K562 (cell line): ENCODE measurements around the gene TBX1. TPM values are rescaled to one million over a fixed set of nuclear protein-coding genes. Genes with fewer than 3 reads are reported as not detected.

Source experiments
- AFF4 ChIP-seq: sonication (generic); formaldehyde crosslinking; IDR thresholded peaks from 2 replicates; pipeline ENCODE4 v1.8.0; 2023; ENCODE audit warnings: mild to moderate bottlenecking, missing genetic modification reagents
- BCLAF1 ChIP-seq, 2 experiments: fragments of 450-650 bp in 1 of 2; IDR thresholded peaks; 2 replicates each; pipeline ENCODE4 v1.6.1; 2011 to 2017; ENCODE audit warnings: low read depth in 2 of 2, antibody characterized with exemption in 1 of 2, borderline replicate concordance in 1 of 2, low read length in 1 of 2, mild to moderate bottlenecking in 1 of 2, mixed read lengths in 1 of 2; ENCODE audit not compliant: control insufficient read depth in 1 of 2
- CBX5 ChIP-seq: IDR thresholded peaks from 2 replicates; pipeline ENCODE4 v1.6.1; 2014; ENCODE audit warnings: low read depth, borderline replicate concordance
- STAT5B ChIP-seq: fragments of 250-450 bp; sonication (Bioruptor Pico); IDR thresholded peaks from 2 replicates; pipeline ENCODE4 v1.8.0; 2021; ENCODE audit warnings: mild to moderate bottlenecking, inconsistent platforms
- ZNF644 ChIP-seq: fragments of 200-800 bp; sonication (Bioruptor generic); IDR thresholded peaks from 2 replicates; pipeline ENCODE4 v1.6.1; 2016; ENCODE audit warnings: low read depth, missing genetic modification characterization, missing compliant biosample characterization
- polyA plus RNA-seq, 8 experiments: library from polyadenylated mRNA; depleted of rRNA in 4 of 8; stranded (reverse) in 5 of 8; unstranded in 3 of 8; fragments of >200 nt; fragmentation: Nextera tagmentation in 2 of 8; fragmentation: Illumina TruSeq in 1 of 8; extraction: Ambion mirVana in 2 of 8; extraction: Trizol in 1 of 8; gene quantifications; 2 replicates each; pipeline versions ENCODE4 v1.2.1 to v1.2.3, GENCODE V29; 2011 to 2014; ENCODE audit warnings: inconsistent platforms in 1 of 8, missing spikeins in 1 of 8
- total RNA-seq, 7 experiments: library from RNA; depleted of rRNA in 6 of 7; stranded (reverse); fragments of >200 nt in 6 of 7; fragmentation: Illumina TruSeq in 2 of 7; extraction: Trizol in 2 of 7; gene quantifications; 2 replicates each; pipeline versions ENCODE4 v1.2.1 to v1.2.3, GENCODE V29; 2011 to 2021; ENCODE audit warnings: low replicate concordance in 1 of 7
- TF ChIP-seq, protein P1 (sequence below): sonication (generic); formaldehyde crosslinking; IDR thresholded peaks from 2 replicates; pipeline ENCODE4 v1.8.1; 2022; ENCODE audit warnings: missing genetic modification reagents

The TBX1 gene
- total and polyA plus RNA-seq, 9 of the 15 experiments (the other 6 are each of a cell fraction or from before 2014, with no cell fraction given) = 0.07 to 35.0 (median 3.9) TPM

DNA sequence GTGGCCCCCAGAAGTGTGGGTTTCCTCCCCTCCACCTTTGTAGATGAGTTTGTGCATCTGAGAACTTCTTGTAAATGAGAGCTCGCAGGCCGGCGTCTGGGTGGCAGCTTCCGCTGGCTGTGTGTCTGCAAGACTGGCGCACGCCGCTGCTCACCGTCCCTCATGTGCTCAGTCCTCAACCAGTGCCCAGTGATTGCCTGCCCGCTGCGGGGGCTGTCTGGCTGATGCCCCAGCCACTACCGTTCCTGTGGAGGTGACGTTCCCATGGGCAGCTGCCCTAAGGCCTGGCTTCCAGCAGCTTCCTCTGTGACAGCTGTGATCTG lies 8.8 kb downstream of the TBX1 start (continued):
- no peak for TF ChIP-seq STAT5B
- TF ChIP-seq BCLAF1 (IDR thresholded peaks at IDR 0.05; ENCODE audit: borderline replicate concordance in 1 of 2, control insufficient read depth in 1 of 2, low read depth in 2 of 2, low read length in 1 of 2) = no peak
- no peak for TF ChIP-seq AFF4 (CRISPR knock-in tag)
- TF ChIP-seq CBX5 = no peak
- TF ChIP-seq, protein P1, sequence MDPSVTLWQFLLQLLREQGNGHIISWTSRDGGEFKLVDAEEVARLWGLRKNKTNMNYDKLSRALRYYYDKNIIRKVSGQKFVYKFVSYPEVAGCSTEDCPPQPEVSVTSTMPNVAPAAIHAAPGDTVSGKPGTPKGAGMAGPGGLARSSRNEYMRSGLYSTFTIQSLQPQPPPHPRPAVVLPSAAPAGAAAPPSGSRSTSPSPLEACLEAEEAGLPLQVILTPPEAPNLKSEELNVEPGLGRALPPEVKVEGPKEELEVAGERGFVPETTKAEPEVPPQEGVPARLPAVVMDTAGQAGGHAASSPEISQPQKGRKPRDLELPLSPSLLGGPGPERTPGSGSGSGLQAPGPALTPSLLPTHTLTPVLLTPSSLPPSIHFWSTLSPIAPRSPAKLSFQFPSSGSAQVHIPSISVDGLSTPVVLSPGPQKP = no peak
- TF ChIP-seq ZNF644 (tag) = no peak
